Fibroblast of the aortic adventitia (primary cell): ENCODE results near the gene ADAMTSL2. TPM values are rescaled to one million over a fixed set of nuclear protein-coding genes. Genes with fewer than 3 reads are reported as not detected.

Experiments
- DNase-seq: peaks from one replicate; pipeline ENCODE4 v3.0.0-alpha.2; 2010; ENCODE audit warnings: low read depth
- H3K4me3 ChIP-seq: 2 replicates; pipeline ENCODE4 v1.5.1; 2011; ENCODE audit warnings: low read depth, mild to moderate bottlenecking, control low read depth, low read length, moderate library complexity
- CTCF ChIP-seq: IDR thresholded peaks from 2 replicates; pipeline ENCODE4 v1.5.1; 2011; ENCODE audit warnings: mild to moderate bottlenecking, low read length, control low read depth, inconsistent platforms; ENCODE audit not compliant: insufficient read depth
- total RNA-seq: library from RNA; depleted of rRNA; stranded (reverse); fragments of >200 nt; gene quantifications from 2 replicates; pipeline ENCODE4 v1.2.3, GENCODE V29; 2012; ENCODE audit warnings: low replicate concordance

Gene ADAMTSL2
- total RNA-seq, 1 donor: not detected

- H3K4me3 ChIP-seq: no peak overlapping the region
- no peak for TF ChIP-seq CTCF
- DNase-seq: no peak
Observed at GRCh38 chr9:133598978-133599377, 64.5 kb downstream of the ADAMTSL2 start.

- TF ChIP-seq CTCF: no peak
- no peak for DNase-seq
- H3K4me3 ChIP-seq: no peak overlapping the region
Observed at GRCh38 chr9:133599470-133600173, 65.1 kb downstream of the ADAMTSL2 start.

- DNase-seq: no peak
- TF ChIP-seq CTCF: no peak
- H3K4me3 ChIP-seq: no peak overlapping the region
Observed at GRCh38 chr9:133600739-133601138, 66.2 kb downstream of the ADAMTSL2 start.

GRCh38 chr9:133601746-133602145 is 67.2 kb downstream of the ADAMTSL2 start:
- TF ChIP-seq CTCF: no peak
- H3K4me3 ChIP-seq: no peak overlapping the region
- DNase-seq: no peak

GRCh38 chr9:133602277-133602676 is 67.8 kb downstream of the ADAMTSL2 start:
- no peak for TF ChIP-seq CTCF
- no peak for DNase-seq
- no peak overlapping the region for H3K4me3 ChIP-seq

GRCh38 chr9:133603135-133603927 is 68.8 kb downstream of the ADAMTSL2 start:
- no peak overlapping the region for H3K4me3 ChIP-seq
- TF ChIP-seq CTCF: no peak
- DNase-seq: no peak

GRCh38 chr9:133604214-133604613 is 69.7 kb downstream of the ADAMTSL2 start:
- H3K4me3 ChIP-seq: no peak overlapping the region
- no peak for TF ChIP-seq CTCF
- no peak for DNase-seq
